Panc1 (cell line): ENCODE data around the gene ZNF414. TPM values are rescaled to one million over a fixed set of nuclear protein-coding genes. Genes with fewer than 3 reads are reported as not detected.

Experiments used
- ATAC-seq: fragments of 200-7000 bp; cut with Tn5 transposase; 2 replicates; pipeline ENCODE4 v1.9.1; 2020; ENCODE audit warnings: mild to moderate bottlenecking, moderate library complexity
- BruUV-seq: library from RNA; stranded (reverse); fragments of 400-500 nt; replicated peaks from 2 replicates; lab custom pipeline; 2021; lab: Mats Ljungman, UMichigan
- CTCF ChIA-PET: fragments of 300-600 bp; sonication (Branson Sonifier 250); formaldehyde crosslinking; loops from one replicate; lab custom pipeline; 2022; ENCODE audit warnings: antibody characterized with exemption; lab: Charles Lee
- POLR2A ChIA-PET: fragments of 300-600 bp; sonication (Branson Sonifier 250); formaldehyde crosslinking; loops from one replicate; lab custom pipeline; 2022; ENCODE audit warnings: antibody characterized with exemption; lab: Charles Lee
- DNase-seq: peaks from one replicate; pipeline ENCODE4 v3.0.0-alpha.2; 2010; ENCODE audit warnings: low read depth, low spot score
- H3K27ac ChIP-seq: 2 replicates; pipeline ENCODE4 v1.5.1; 2011; ENCODE audit warnings: mild to moderate bottlenecking, low read length, inconsistent platforms
- H3K27me3 ChIP-seq: fragments of 200-500 bp; sonication (Bioruptor generic); 2 replicates; pipeline ENCODE4 v1.6.0; 2014; ENCODE audit warnings: low read length, inconsistent platforms; ENCODE audit not compliant: control insufficient read depth, insufficient read depth
- H3K36me3 ChIP-seq: fragments of 200-500 bp; sonication (Bioruptor generic); 2 replicates; pipeline ENCODE4 v1.5.1; 2014; ENCODE audit warnings: inconsistent platforms, mild to moderate bottlenecking, low read length, moderate library complexity; ENCODE audit not compliant: control insufficient read depth, insufficient read depth
- H3K4me1 ChIP-seq: 2 replicates; pipeline ENCODE4 v1.5.1; 2011; ENCODE audit warnings: inconsistent platforms, mild to moderate bottlenecking, low read length, moderate library complexity; ENCODE audit not compliant: control insufficient read depth, insufficient read depth
- H3K4me3 ChIP-seq, 2 experiments: 2 replicates each; pipeline ENCODE4 v1.5.1; 2011 to 2012; ENCODE audit warnings: low read depth in 2 of 2, low read length in 2 of 2, mild to moderate bottlenecking in 2 of 2, inconsistent platforms in 1 of 2, moderate library complexity in 1 of 2
- H3K9me3 ChIP-seq: fragments of 200-500 bp; sonication (Bioruptor generic); 2 replicates; pipeline ENCODE4 v1.5.1; 2014; ENCODE audit warnings: low read depth, mild to moderate bottlenecking, inconsistent platforms, low read length, moderate library complexity; ENCODE audit not compliant: control insufficient read depth, insufficient read depth
- POLR2AphosphoS5 ChIP-seq: IDR thresholded peaks from 2 replicates; pipeline ENCODE4 v1.6.1; 2012; ENCODE audit warnings: mild to moderate bottlenecking, low read depth, low read length, moderate library complexity
- SIN3A ChIP-seq: IDR thresholded peaks from 2 replicates; pipeline ENCODE4 v1.6.1; 2012; ENCODE audit warnings: low read depth, mild to moderate bottlenecking, low read length, moderate library complexity, borderline replicate concordance; ENCODE audit not compliant: insufficient read depth
- TCF7L2 ChIP-seq: IDR thresholded peaks from 2 replicates; pipeline ENCODE4 v1.6.1; 2011; ENCODE audit warnings: mild to moderate bottlenecking, low read depth, low read length, inconsistent platforms
- in situ Hi-C: cut with HindIII; loops from 2 replicates; pipeline ENCODE4 v1.10.0; 2016; ENCODE audit warnings: low sequenced_read_pairs, low pct_unique_long_range_greater_than_20kb
- intact Hi-C: fragments of 100-400 bp; cut with micrococcal nuclease; formaldehyde crosslinking; loops from one replicate; pipeline ENCODE4 v1.10.0; 2022; ENCODE audit not compliant: unreplicated experiment
- total RNA-seq: library from RNA; stranded (reverse); gene quantifications from one replicate; pipeline ENCODE4 v1.2.1, GENCODE V29; 2021; ENCODE audit not compliant: unreplicated experiment
- TF ChIP-seq, protein P1 (sequence below): fragments of 450-650 bp; IDR thresholded peaks from 2 replicates; pipeline ENCODE4 v1.5.1; 2017; ENCODE audit warnings: mild to moderate bottlenecking
- TF ChIP-seq, protein P2 (sequence below), 2 experiments: IDR thresholded peaks; 2 replicates each; pipeline ENCODE4 v1.6.1; 2011 to 2012; ENCODE audit warnings: low read depth in 2 of 2, control low read depth in 1 of 2, low read length in 1 of 2, mild to moderate bottlenecking in 1 of 2, moderate library complexity in 1 of 2; ENCODE audit not compliant: insufficient read depth in 1 of 2

ZNF414 gene
- total RNA-seq, 1 experiment from 2014 or later = 37.1 TPM

DNA sequence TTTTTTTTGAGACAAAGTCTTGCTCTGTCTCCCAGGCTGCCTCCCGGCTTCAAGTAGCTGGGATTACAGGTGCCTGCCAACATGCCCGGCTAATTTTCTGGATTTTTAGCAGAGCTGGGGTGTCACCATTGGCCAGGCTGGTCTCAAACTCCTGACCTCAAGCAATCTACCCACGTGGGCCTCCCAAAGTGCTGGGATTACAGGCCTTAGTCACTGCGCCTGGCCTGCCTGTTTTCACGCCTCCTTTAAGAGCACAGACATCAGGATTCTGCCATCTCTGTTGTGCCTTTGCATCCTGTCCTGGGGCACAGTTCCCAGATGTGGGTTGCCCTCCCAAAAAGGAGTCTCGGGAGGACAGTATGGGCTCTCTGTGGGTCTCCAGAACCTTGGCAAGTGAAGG is 9.0 kb downstream of the ZNF414 start:
- DNase-seq (no peak), ATAC-seq (no peak)
- BruUV-seq = no TSS peak
- Histone ChIP-seq H3K9me3 (no peaks in the 10 kb centered on the region), H3K27me3 (no peaks in the 10 kb centered on the region), H3K36me3 (no peaks in the 10 kb centered on the region), H3K27ac (no peak overlapping the region), H3K4me1 (no peaks in the 10 kb centered on the region), H3K4me3 (no peak overlapping the region)
- CTCF ChIA-PET = interaction anchor here (0.7 kb wide), 1 partner anchor 56 kb away, joined by 3 read pairs; no protein-coding TSS in a partner anchor
- intact Hi-C loops (no loop called here), in situ Hi-C loops (no loop called here)
- TF ChIP-seq, protein P1, sequence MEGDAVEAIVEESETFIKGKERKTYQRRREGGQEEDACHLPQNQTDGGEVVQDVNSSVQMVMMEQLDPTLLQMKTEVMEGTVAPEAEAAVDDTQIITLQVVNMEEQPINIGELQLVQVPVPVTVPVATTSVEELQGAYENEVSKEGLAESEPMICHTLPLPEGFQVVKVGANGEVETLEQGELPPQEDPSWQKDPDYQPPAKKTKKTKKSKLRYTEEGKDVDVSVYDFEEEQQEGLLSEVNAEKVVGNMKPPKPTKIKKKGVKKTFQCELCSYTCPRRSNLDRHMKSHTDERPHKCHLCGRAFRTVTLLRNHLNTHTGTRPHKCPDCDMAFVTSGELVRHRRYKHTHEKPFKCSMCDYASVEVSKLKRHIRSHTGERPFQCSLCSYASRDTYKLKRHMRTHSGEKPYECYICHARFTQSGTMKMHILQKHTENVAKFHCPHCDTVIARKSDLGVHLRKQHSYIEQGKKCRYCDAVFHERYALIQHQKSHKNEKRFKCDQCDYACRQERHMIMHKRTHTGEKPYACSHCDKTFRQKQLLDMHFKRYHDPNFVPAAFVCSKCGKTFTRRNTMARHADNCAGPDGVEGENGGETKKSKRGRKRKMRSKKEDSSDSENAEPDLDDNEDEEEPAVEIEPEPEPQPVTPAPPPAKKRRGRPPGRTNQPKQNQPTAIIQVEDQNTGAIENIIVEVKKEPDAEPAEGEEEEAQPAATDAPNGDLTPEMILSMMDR = no peak
- no peak for TF ChIP-seq SIN3A
- TF ChIP-seq TCF7L2 = no peak
- TF ChIP-seq, protein P2, sequence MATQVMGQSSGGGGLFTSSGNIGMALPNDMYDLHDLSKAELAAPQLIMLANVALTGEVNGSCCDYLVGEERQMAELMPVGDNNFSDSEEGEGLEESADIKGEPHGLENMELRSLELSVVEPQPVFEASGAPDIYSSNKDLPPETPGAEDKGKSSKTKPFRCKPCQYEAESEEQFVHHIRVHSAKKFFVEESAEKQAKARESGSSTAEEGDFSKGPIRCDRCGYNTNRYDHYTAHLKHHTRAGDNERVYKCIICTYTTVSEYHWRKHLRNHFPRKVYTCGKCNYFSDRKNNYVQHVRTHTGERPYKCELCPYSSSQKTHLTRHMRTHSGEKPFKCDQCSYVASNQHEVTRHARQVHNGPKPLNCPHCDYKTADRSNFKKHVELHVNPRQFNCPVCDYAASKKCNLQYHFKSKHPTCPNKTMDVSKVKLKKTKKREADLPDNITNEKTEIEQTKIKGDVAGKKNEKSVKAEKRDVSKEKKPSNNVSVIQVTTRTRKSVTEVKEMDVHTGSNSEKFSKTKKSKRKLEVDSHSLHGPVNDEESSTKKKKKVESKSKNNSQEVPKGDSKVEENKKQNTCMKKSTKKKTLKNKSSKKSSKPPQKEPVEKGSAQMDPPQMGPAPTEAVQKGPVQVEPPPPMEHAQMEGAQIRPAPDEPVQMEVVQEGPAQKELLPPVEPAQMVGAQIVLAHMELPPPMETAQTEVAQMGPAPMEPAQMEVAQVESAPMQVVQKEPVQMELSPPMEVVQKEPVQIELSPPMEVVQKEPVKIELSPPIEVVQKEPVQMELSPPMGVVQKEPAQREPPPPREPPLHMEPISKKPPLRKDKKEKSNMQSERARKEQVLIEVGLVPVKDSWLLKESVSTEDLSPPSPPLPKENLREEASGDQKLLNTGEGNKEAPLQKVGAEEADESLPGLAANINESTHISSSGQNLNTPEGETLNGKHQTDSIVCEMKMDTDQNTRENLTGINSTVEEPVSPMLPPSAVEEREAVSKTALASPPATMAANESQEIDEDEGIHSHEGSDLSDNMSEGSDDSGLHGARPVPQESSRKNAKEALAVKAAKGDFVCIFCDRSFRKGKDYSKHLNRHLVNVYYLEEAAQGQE (IDR thresholded peaks at IDR 0.05; ENCODE audit: insufficient read depth in 1 of 2, low read depth in 2 of 2, low read length in 1 of 2) = no peak
- no peak for TF ChIP-seq POLR2AphosphoS5
- POLR2A ChIA-PET = interaction anchor here (0.6 kb wide), 1 partner anchor 66 kb away, joined by 3 read pairs; no protein-coding TSS in a partner anchor

DNA sequence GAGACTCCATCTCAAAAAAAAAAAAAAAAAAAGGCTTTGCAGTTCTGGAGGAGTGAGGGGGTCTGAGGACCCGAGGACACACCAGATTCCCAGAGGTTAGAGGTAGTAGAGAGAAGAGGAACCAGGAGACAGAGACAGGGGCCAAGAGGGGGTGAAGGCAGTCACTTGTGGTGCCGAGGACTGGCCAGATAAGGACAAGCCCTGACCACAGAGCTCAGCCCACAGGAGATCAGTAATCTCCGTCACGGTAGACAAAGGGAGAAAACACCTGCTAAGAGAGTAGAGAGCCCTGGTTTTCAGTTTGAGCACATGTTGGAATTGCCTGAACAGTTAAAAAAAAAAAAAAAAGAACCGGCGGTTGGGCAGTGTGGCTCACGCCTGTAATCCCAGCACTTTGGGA is 9.8 kb downstream of the ZNF414 start:
- DNase-seq (no peak), ATAC-seq (no peak)
- H3K27me3 ChIP-seq = no peaks in the 10 kb centered on the region
- intact Hi-C loops = no loop called here
- POLR2A ChIA-PET = interaction anchor here (0.7 kb wide), 1 partner anchor 83 kb away, joined by 5 read pairs; no protein-coding TSS in a partner anchor
- BruUV-seq = no TSS peak
- H3K9me3 ChIP-seq = no peaks in the 10 kb centered on the region
- H3K27ac ChIP-seq = no peak overlapping the region
- no peak overlapping the region for H3K4me3 ChIP-seq
- TF ChIP-seq, protein P2 (IDR thresholded peaks at IDR 0.05; ENCODE audit: insufficient read depth in 1 of 2, low read depth in 2 of 2, low read length in 1 of 2) = no peak
- TF ChIP-seq TCF7L2 = no peak
- TF ChIP-seq SIN3A = no peak
- no peak for TF ChIP-seq POLR2AphosphoS5
- TF ChIP-seq, protein P1 = no peak
- CTCF ChIA-PET = no interaction called here
- H3K4me1 ChIP-seq = no peaks in the 10 kb centered on the region
- no peaks in the 10 kb centered on the region for H3K36me3 ChIP-seq
- in situ Hi-C loops = no loop called here
